Kidney (tissue), 14 donors: Measurements from ENCODE around the gene GCM1. TPM values are rescaled to one million over a fixed set of nuclear protein-coding genes. Genes with fewer than 3 reads are reported as not detected.

ENCODE experiments used
- DNase-seq, 5 donors: peaks; one replicate each; pipeline ENCODE4 v3.0.0-alpha.2; 2013 to 2020
- FAIRE-seq: peaks from 2 replicates; lab custom pipeline; 2012; peaks lifted over from hg19 to GRCh38; lab: Jason Lieb, UNC
- H3K27ac ChIP-seq, 2 donors: one replicate each; pipeline ENCODE4 v1.7.0; 2013; ENCODE audit warnings: low read depth in 2 of 2, low read length in 2 of 2, inconsistent platforms in 1 of 2
- H3K27me3 ChIP-seq: one replicate; pipeline ENCODE4 v1.7.1; 2013; ENCODE audit warnings: low read length, inconsistent platforms; ENCODE audit not compliant: control insufficient read depth, insufficient read depth
- H3K36me3 ChIP-seq, 3 donors: one replicate each; pipeline versions ENCODE4 v1.7.0 to v1.7.1; 2013; ENCODE audit warnings: low read length in 3 of 3, control low read depth in 1 of 3, inconsistent platforms in 1 of 3; ENCODE audit not compliant: insufficient read depth in 3 of 3, control insufficient read depth in 2 of 3
- H3K4me1 ChIP-seq, 3 donors: one replicate each; pipeline versions ENCODE4 v1.7.0 to v1.7.1; 2013; ENCODE audit warnings: low read length in 3 of 3, inconsistent platforms in 1 of 3, low read depth in 1 of 3; ENCODE audit not compliant: control insufficient read depth in 2 of 3, insufficient read depth in 2 of 3
- H3K4me3 ChIP-seq, 3 donors: one replicate each; pipeline versions ENCODE4 v1.7.0 to v1.8.1; 2013; ENCODE audit warnings: low read length in 3 of 3, control low read depth in 1 of 3, inconsistent platforms in 1 of 3
- H3K9ac ChIP-seq, 3 donors: one replicate each; pipeline versions ENCODE4 v1.7.0 to v1.7.1; 2013; ENCODE audit warnings: low read length in 3 of 3, control low read depth in 1 of 3, inconsistent platforms in 1 of 3
- H3K9me3 ChIP-seq, 3 donors: one replicate each; pipeline versions ENCODE4 v1.7.0 to v1.7.1; 2013; ENCODE audit warnings: low read length in 3 of 3, control low read depth in 1 of 3, inconsistent platforms in 1 of 3; ENCODE audit not compliant: control insufficient read depth in 2 of 3, insufficient read depth in 1 of 3
- CTCF ChIP-seq: IDR thresholded peaks from 3 replicates; pipeline ENCODE4 v1.5.1; 2012; ENCODE audit warnings: mild to moderate bottlenecking, moderate library complexity, borderline replicate concordance; ENCODE audit not compliant: insufficient read depth; ENCODE audit errors: extremely low read depth
- intact Hi-C: fragments of 100-400 bp; cut with DNase I; formaldehyde crosslinking; loops from one replicate; pipeline ENCODE4 v1.11.1; 2022
- polyA plus RNA-seq: library from polyadenylated mRNA; stranded (reverse); fragments of 350-450 nt; fragmentation: Illumina TruSeq; extraction: RNeasy Lipid Tissue Mini Kit (QIAGEN cat#74804); gene quantifications from one replicate; pipeline ENCODE4 v1.2.3, GENCODE V29; 2014; ENCODE audit warnings: low read depth, low replicate concordance; ENCODE audit not compliant: insufficient read depth
- total RNA-seq: library from RNA; stranded (reverse); fragmentation: NEBNext Ultra II Directional; extraction: Animal tissue kit (Norgen Biotek cat#: 25700); gene quantifications from one replicate; pipeline ENCODE4 v1.2.1, GENCODE V29; 2021
- donor health status: control.
- donor health status: control.
- donor health status: control.
- donor health status: control.
- donor health status: control.
- donor health status: DM: yes; HTN: yes; CAD: no.
- donor health status: Normal renal cell carcinoma (clear cell type).

GCM1 gene
- total and polyA plus RNA-seq, 2 donors from 2014 or later, result 0.37 to 0.72 TPM

GRCh38 chr6:53115741-53116140, 32.9 kb downstream of the GCM1 start:
- intact Hi-C loops, result no loop called here
- Histone ChIP-seq H3K36me3 (no peaks in the 10 kb centered on the region), H3K9ac (no peak overlapping the region), H3K27me3 (no peaks in the 10 kb centered on the region), H3K9me3 (no peaks in the 10 kb centered on the region), H3K4me1 (peaks cover 0 to 5% (median 0%) of the 10 kb centered on the region in 3 donors), H3K27ac (no peak overlapping the region), H3K4me3 (no peak overlapping the region)
- TF ChIP-seq CTCF, result no peak
- DNase-seq, result no peak
- FAIRE-seq, result no peak

GRCh38 chr6:53115113-53115512, 33.5 kb downstream of the GCM1 start:
- Histone ChIP-seq H3K27me3 (no peaks in the 10 kb centered on the region), H3K4me3 (no peak overlapping the region), H3K9ac (no peak overlapping the region), H3K27ac (no peak overlapping the region), H3K4me1 (peaks cover 0 to 5% (median 0%) of the 10 kb centered on the region in 3 donors), H3K36me3 (no peaks in the 10 kb centered on the region), H3K9me3 (no peaks in the 10 kb centered on the region)
- no peak for DNase-seq
- no peak for TF ChIP-seq CTCF
- FAIRE-seq, result no peak
- intact Hi-C loops, result no loop called here

- Histone ChIP-seq H3K9ac (no peak overlapping the region), H3K36me3 (no peaks in the 10 kb centered on the region), H3K4me3 (no peak overlapping the region), H3K27me3 (no peaks in the 10 kb centered on the region), H3K4me1 (peaks cover 0 to 5% (median 0%) of the 10 kb centered on the region in 3 donors), H3K27ac (no peak overlapping the region), H3K9me3 (no peaks in the 10 kb centered on the region)
- intact Hi-C loops, result no loop called here
- no peak for DNase-seq
- no peak for FAIRE-seq
- TF ChIP-seq CTCF, result no peak
Observed at GRCh38 chr6:53113742-53114141, 34.9 kb downstream of the GCM1 start.

GRCh38 chr6:53112871-53113270, 35.8 kb downstream of the GCM1 start:
- Histone ChIP-seq H3K4me3 (no peak overlapping the region), H3K9me3 (no peaks in the 10 kb centered on the region), H3K36me3 (no peaks in the 10 kb centered on the region), H3K27me3 (no peaks in the 10 kb centered on the region), H3K27ac (no peak overlapping the region), H3K9ac (no peak overlapping the region), H3K4me1 (peaks cover 0 to 5% (median 0%) of the 10 kb centered on the region in 3 donors)
- intact Hi-C loops, result no loop called here
- no peak for TF ChIP-seq CTCF
- FAIRE-seq (no peak), DNase-seq (no peak)
